Endothelial cell of umbilical vein (primary cell): Measurements from ENCODE around the gene CELA3B.
A peak's percentile ranks its signal among the peaks of the same experiment; 100 is the strongest.

Source experiments
- CTCF ChIP-seq, 2 donors: IDR thresholded peaks; 1 replicate in 1 of 2; 2 replicates in 1 of 2; pipeline ENCODE4 v1.5.1; 2011; ENCODE audit warnings: low read length in 2 of 2, mild to moderate bottlenecking in 2 of 2, moderate library complexity in 2 of 2, control low read depth in 1 of 2, inconsistent platforms in 1 of 2, low read depth in 1 of 2; ENCODE audit not compliant: insufficient read depth in 1 of 2; ENCODE audit errors: extremely low read depth in 1 of 2
- EZH2 ChIP-seq: IDR thresholded peaks from 2 replicates; pipeline ENCODE4 v1.6.1; 2012; ENCODE audit warnings: borderline replicate concordance, low read depth, mild to moderate bottlenecking, moderate library complexity, low read length, inconsistent platforms; ENCODE audit not compliant: severe bottlenecking
- MAX ChIP-seq: IDR thresholded peaks from 2 replicates; pipeline ENCODE4 v1.6.1; 2011; ENCODE audit not compliant: insufficient read depth, insufficient read length
- MYC ChIP-seq: IDR thresholded peaks from one replicate; pipeline ENCODE4 v1.6.1; 2011; ENCODE audit warnings: mild to moderate bottlenecking, low read depth, low read length
- POLR2A ChIP-seq: IDR thresholded peaks from 2 replicates; pipeline ENCODE4 v1.6.1; 2012; ENCODE audit warnings: low read depth, mild to moderate bottlenecking, control low read depth, low read length
- POLR2AphosphoS5 ChIP-seq: IDR thresholded peaks from 2 replicates; pipeline ENCODE4 v1.6.1; 2012; ENCODE audit warnings: low read depth, mild to moderate bottlenecking, control low read depth, low read length, moderate library complexity; ENCODE audit not compliant: insufficient read depth

GRCh38 chr1:22025368-22026155, 48.7 kb downstream of the CELA3B start:
- no peak for TF ChIP-seq CTCF (IDR thresholded peaks at IDR 0.05; ENCODE audit: extremely low read depth in 1 of 2, insufficient read depth in 1 of 2, low read depth in 1 of 2, low read length in 2 of 2)
- no peak for TF ChIP-seq EZH2
- peak; percentile 82 for TF ChIP-seq POLR2AphosphoS5
- TF ChIP-seq POLR2A = peak; percentile 86
- no peak for TF ChIP-seq MAX
- TF ChIP-seq MYC = no peak
